Measurements from ENCODE around the gene EEF1AKMT2.

DNA sequence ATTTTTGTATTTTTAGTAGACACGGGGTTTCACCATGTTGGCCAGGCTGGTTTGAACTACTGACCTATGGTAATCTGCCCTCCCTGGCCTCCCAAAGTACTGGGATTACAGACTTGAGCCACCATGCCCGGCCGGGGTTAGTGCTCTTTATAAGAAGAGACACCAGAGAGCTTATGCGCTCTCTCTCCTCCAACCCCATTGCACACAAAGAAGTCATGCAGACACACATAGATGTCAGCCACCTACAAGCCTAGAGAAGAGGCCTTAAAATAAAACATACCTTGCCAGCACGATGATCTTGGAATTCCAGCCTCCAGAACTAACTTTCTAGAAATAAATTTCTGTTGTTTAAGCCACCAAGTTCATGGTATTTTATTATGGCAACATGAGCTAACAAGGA is 37.5 kb downstream of the EEF1AKMT2 start:
- TF ChIP-seq RFX5 (IDR thresholded peaks at IDR 0.05): no peak
- TF ChIP-seq ELK1 (IDR thresholded peaks at IDR 0.05; ENCODE audit: low read depth, low read length): no peak
- TF ChIP-seq, protein P1, sequence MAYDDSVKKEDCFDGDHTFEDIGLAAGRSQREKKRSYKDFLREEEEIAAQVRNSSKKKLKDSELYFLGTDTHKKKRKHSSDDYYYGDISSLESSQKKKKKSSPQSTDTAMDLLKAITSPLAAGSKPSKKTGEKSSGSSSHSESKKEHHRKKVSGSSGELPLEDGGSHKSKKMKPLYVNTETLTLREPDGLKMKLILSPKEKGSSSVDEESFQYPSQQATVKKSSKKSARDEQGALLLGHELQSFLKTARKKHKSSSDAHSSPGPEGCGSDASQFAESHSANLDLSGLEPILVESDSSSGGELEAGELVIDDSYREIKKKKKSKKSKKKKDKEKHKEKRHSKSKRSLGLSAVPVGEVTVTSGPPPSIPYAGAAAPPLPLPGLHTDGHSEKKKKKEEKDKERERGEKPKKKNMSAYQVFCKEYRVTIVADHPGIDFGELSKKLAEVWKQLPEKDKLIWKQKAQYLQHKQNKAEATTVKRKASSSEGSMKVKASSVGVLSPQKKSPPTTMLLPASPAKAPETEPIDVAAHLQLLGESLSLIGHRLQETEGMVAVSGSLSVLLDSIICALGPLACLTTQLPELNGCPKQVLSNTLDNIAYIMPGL (CRISPR knock-in tag; IDR thresholded peaks at IDR 0.05; ENCODE audit: borderline replicate concordance): no peak
- TF ChIP-seq, protein P2, sequence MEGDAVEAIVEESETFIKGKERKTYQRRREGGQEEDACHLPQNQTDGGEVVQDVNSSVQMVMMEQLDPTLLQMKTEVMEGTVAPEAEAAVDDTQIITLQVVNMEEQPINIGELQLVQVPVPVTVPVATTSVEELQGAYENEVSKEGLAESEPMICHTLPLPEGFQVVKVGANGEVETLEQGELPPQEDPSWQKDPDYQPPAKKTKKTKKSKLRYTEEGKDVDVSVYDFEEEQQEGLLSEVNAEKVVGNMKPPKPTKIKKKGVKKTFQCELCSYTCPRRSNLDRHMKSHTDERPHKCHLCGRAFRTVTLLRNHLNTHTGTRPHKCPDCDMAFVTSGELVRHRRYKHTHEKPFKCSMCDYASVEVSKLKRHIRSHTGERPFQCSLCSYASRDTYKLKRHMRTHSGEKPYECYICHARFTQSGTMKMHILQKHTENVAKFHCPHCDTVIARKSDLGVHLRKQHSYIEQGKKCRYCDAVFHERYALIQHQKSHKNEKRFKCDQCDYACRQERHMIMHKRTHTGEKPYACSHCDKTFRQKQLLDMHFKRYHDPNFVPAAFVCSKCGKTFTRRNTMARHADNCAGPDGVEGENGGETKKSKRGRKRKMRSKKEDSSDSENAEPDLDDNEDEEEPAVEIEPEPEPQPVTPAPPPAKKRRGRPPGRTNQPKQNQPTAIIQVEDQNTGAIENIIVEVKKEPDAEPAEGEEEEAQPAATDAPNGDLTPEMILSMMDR (IDR thresholded peaks at IDR 0.05): no peak
- TF ChIP-seq EP300 (IDR thresholded peaks at IDR 0.05): no peak
- TF ChIP-seq, protein P3, sequence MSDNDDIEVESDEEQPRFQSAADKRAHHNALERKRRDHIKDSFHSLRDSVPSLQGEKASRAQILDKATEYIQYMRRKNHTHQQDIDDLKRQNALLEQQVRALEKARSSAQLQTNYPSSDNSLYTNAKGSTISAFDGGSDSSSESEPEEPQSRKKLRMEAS (IDR thresholded peaks at IDR 0.05): no peak
- TF ChIP-seq POLR2AphosphoS2 (conservative IDR thresholded peaks at IDR 0.05; ENCODE audit: low read length): no peak
- TF ChIP-seq, protein P4, sequence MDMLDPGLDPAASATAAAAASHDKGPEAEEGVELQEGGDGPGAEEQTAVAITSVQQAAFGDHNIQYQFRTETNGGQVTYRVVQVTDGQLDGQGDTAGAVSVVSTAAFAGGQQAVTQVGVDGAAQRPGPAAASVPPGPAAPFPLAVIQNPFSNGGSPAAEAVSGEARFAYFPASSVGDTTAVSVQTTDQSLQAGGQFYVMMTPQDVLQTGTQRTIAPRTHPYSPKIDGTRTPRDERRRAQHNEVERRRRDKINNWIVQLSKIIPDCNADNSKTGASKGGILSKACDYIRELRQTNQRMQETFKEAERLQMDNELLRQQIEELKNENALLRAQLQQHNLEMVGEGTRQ (IDR thresholded peaks at IDR 0.05): no peak
- no peak for TF ChIP-seq KDM1A (IDR thresholded peaks at IDR 0.05; ENCODE audit: low read depth)
- TF ChIP-seq MAZ (IDR thresholded peaks at IDR 0.05; ENCODE audit: borderline replicate concordance, low read depth, low read length): no peak
- TF ChIP-seq SMC3 (IDR thresholded peaks at IDR 0.05): no peak
- TF ChIP-seq POLR2A (IDR thresholded peaks at IDR 0.05; ENCODE audit: low read length): no peak
